Stimulated activated CD8-positive, alpha-beta memory T cell treated with anti-CD3 and anti-CD28 coated beads, Interleukin-7, amount 100 ng/mL, for 48 hours (primary cell): ENCODE measurements around the gene KRT1.

Source experiments
- DNase-seq, 2 donors: peaks; one replicate each; pipeline ENCODE4 v3.0.0-alpha.2; 2020; ENCODE audit warnings: low read depth in 1 of 2; ENCODE audit errors: extremely low read depth in 1 of 2

The KRT1 gene

GRCh38 chr12:52643233-52644077 is 36.8 kb downstream of the KRT1 start:
- DNase-seq: no peak

DNA sequence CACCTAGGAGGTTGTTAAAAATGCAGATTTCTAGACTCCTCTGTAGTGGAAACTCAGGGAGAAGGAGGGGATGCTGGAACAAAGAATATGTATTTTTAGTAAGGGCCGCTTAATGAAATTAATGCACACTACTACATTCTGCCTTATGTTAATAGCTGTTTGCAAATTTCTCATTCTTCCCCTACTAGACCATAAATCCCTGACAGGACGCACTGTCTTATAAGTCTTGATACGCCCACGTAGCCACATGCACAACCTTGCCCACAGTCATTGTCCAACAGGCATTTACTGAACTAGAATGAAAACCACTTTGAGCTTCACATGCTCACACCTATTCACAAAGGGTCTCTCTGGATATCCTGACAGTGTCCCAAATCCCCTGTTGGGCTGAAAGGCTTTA is 38.7 kb downstream of the KRT1 start:
- no peak for DNase-seq

GRCh38 chr12:52637299-52637698 is 42.9 kb downstream of the KRT1 start:
- no peak for DNase-seq

DNA sequence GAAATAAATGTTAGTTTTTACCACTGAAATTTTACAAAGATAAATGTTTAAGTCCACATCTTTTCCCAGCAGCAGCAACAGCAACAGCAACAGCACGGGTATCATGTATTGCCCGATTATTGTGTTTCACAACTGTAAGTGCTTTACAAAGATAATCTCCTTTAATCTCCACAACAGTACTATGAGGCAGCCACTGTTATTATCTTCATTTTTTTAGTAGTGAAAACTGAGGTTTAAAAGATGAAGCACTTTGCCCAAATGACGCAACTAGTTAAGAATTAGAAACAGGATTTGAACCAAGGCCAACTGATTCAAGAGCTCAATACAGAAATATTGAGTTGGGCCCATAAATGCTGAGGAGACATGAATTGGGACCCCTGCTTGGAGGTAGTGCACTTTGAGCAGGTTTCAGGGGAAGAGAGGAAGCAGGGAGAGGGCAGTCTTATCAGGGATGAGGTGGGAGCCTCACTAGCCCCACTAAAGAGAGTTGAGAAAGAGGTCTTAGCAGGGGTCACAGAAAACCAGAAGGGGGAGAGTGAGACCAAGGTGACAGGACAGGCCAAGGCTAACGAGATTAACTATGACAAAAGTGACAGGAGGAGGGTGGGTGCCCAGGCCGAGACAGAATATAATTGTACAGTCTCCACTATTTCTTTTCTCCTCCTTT is 43.5 kb downstream of the KRT1 start:
- DNase-seq: no peak

DNA sequence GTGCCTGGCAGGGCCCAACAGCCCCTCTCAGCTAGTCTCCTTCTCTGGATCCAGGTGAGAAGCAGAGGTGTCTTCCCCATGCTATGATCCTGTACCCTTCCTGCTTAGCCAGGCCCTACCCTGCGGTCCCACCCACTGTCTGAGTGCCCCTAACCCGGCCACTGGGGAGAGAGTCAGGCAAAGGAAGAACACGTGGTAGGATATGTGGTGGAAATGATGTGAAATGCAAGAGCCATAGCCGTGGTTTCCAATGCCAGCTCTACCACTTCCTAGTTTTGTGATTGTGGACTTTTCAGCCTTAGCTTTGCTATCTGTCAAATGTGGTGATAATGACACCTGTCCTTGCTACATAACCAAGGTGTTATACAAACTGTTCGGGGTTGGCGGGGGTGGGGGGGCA is 44.0 kb downstream of the KRT1 start:
- DNase-seq: no peak

- no peak for DNase-seq
Observed at GRCh38 chr12:52634266-52635056, 45.7 kb downstream of the KRT1 start.

GRCh38 chr12:52633383-52633782 is 46.8 kb downstream of the KRT1 start:
- no peak for DNase-seq

- no peak for DNase-seq
Observed at GRCh38 chr12:52632656-52633055, 47.6 kb downstream of the KRT1 start.

DNA sequence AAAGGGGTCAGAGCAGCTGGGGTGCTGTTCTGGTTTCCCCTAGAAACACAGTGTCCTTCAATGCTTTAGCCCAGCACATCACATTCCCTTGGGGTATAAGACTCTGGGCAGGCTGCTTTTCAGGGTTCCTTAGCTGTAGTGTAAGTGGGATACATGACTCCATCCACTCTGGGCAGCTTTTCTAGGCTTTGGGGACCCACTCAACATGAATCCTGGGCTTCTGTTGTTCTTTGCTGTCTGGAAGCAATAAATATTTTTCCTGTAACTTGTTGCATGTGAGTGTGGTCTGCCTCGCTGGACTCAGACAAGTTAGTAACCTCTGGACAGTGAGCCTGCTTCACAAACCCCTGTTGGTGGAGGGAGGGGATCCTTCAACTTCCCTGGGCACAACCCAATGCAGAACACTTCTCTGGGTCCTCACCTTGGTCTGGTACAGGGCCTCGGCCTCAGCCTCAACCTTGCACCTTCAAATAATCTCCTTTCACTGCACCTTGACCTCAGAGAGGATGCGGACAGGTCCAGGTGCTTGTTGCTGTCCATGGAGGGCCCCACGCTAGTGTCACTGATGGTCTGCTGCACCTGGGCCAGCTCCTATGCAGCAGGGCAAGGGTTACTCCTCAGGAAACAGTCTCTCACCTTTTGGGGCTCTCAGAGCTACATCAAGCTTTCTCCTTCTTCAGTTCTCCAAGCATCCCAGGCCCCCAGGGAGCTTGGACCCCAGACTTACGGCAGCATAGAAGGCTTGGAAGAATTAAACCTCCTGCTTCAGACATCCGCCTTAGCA is 48.3 kb downstream of the KRT1 start:
- no peak for DNase-seq

DNA sequence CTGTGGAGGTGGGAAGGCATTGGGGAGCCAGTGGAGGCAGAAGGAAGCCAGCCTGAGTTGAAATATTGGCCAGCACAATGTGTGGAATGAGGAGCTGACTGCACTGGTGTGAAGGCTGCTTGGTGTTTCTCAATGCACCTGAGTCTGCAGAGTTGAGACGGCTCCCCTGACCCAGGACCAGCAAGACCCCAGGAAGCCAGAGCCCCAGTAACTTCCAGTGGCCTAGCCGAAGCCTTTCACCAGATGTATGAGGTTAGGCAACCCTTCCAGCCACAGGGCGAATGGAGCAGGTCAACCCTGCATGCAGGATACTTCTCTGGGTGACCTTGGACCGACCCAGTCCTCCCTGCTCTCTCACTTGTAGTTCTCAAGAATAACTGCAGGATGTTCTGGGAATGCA is 48.9 kb downstream of the KRT1 start:
- no peak for DNase-seq

DNA sequence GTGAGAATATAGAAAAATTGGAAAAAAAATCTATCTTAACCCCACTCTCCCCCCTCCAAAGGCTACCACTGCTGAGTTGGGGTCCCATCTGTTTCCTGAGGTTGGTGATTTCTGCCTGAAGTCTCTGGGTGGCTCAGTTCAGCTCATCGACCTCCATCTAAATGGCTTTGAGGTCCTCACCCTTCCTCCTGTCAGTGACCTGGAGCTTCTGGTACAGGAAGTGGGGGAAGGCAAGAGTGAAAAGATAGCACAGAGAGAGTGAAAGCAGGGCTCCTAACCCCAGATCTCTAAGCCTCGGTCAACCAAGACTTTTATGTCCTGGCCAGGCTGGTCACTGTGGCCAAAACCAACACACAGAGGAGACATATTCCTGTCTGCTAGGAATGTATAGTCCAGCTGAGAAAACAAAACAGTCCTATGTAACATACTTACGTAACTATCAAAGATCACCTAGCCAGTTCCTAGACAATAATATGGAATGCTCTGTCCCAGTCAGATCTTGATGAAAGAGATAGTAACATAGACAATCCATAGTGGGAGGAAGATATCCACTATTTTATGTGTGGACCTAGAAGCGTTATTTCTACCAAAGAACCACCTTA is 49.5 kb downstream of the KRT1 start:
- DNase-seq: no peak

DNA sequence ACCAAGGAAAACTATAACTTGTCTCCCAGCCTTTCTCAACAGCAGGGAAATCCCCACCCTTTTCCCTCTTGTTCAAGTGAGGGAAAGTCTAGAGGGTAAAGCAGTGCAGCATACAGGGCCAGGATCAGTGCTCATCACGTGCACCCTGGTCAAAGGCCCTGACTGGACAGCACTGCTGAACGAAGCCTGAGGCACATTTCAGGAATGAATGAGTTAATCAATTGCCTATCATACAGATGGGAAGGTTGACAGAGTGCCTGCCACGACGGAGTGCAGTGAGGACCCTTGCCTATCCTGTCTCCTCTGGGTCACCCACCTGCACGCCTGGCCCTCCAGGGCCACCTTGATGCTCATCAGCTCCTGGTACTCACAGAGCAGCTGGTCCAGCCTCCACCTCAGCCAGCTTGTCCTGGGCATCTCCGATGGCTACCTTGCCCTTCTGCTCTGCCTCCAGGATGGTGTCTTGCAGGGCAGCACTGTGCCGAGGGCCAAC is 50.2 kb downstream of the KRT1 start:
- no peak for DNase-seq

GRCh38 chr12:52629281-52630007 is 50.8 kb downstream of the KRT1 start:
- DNase-seq: no peak

DNA sequence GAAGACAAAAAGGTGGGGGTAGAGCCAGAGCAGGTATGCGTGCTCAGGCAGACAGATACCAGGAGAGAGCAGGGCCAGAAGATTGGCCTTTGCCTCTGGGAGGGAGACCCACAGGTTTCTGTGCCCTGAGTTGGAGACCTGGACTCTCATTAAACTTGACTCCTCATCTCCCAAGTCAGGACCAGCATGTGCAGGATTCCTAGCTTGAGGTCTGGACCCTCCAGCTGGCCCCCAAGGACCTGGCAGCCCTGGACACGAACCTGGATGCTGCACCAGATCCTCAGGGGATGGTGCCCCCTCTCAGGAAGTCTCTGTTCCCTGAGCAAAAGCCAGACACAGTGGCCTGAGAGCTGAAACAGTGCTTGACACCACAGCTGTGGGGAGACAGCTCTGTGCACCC is 51.4 kb downstream of the KRT1 start:
- DNase-seq: no peak

DNA sequence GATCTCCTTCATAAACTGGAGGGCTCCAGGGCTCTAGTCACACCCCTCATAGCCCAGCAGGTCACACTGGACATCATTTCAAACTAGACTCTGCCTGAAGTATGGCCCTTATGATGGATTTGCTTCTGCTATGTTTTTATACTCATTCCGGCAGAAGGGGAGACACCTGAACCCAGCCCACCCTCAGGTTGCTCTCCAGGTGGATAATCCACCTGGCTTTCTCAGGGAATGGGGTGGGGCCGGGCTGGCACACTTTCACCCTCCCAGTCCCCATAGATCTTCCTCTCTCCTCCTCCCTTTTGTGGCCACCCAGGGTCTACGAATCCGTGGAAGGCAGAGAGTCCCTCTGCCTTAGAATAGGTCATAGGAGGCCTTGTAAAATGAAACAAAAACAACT is 52.1 kb downstream of the KRT1 start:
- no peak for DNase-seq

DNA sequence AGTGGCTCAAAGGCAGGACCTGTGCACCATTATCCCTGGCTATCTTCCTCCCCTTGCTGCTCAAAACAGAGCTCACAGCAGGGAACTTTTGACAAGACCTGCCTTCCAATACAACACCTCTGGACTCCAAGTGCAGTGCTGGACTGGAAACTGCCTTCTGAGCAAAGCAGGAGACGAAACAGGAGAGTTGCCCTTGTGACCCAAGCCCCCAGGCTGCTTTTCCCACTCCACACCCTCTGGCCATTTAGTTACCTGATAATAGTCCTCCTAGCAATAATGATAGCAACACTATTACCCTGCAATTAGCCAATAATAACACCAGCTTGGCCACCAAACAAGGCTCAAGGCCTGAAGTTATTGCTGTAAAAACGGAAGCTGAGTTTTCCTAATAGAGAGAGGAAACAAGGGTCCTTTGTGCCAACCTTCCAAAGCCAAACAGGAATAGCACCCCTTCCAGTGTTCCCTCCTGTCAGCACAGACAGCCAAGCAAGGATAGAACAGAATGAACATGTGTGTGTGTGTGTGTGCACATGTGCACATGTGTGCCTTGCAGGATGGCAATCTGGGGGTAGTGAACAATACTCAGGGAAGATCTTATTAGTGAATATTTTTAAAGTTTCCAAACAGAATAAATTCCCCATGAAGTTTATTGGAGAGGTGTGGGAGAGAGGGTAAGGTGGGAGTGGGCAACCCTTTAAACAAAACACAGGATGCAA is 52.7 kb downstream of the KRT1 start:
- DNase-seq: no peak
